ENCODE data around the gene CACNA1I.

DNA sequence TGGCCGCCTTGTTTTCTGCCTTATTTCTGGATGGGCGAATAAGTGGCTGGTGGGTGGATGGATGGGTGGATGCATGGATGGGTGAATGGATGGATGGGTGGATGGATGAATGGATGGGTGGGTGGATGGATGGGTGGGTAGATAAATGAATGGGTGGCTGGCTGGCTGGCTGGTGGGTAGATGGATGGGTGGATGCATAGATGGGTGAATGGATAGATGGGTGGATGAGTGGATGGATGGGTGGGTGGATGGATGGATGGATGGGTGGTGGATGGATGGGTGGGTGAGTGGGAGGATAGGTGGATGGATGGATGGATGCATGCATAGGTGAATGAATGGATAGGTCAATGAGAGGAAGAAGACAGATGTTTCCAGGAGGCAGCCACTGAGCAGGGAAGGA is 98.9 kb downstream of the CACNA1I start:
- TF ChIP-seq, protein P1, sequence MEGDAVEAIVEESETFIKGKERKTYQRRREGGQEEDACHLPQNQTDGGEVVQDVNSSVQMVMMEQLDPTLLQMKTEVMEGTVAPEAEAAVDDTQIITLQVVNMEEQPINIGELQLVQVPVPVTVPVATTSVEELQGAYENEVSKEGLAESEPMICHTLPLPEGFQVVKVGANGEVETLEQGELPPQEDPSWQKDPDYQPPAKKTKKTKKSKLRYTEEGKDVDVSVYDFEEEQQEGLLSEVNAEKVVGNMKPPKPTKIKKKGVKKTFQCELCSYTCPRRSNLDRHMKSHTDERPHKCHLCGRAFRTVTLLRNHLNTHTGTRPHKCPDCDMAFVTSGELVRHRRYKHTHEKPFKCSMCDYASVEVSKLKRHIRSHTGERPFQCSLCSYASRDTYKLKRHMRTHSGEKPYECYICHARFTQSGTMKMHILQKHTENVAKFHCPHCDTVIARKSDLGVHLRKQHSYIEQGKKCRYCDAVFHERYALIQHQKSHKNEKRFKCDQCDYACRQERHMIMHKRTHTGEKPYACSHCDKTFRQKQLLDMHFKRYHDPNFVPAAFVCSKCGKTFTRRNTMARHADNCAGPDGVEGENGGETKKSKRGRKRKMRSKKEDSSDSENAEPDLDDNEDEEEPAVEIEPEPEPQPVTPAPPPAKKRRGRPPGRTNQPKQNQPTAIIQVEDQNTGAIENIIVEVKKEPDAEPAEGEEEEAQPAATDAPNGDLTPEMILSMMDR (IDR thresholded peaks at IDR 0.05 in 4 of 5, conservative IDR thresholded peaks at IDR 0.05 in 1 of 5) = no peak
- no peak for TF ChIP-seq POLR2A (IDR thresholded peaks at IDR 0.05)
